ENCODE measurements around the gene ELK4. TPM values are rescaled to one million over a fixed set of nuclear protein-coding genes. Genes with fewer than 3 reads are reported as not detected.
A peak's percentile ranks its signal among the peaks of the same experiment; 100 is the strongest.

The ELK4 gene
- total and polyA plus RNA-seq, 2 of the 4 experiments (the other 2 are of a cell fraction) = 4.6 to 11.3 TPM

GRCh38 chr1:205600085-205600484, 31.7 kb downstream of the ELK4 start:
- Histone ChIP-seq H3K9ac (ENCODE audit: low read depth, low read length) (0 out of 2 replicates have a peak overlapping the region, but pooled peaks have one; percentile 3), H2BK120ac (ENCODE audit: low read depth, low read length) (peak overlapping the region; percentile 65; the same call in 1 of the 2 replicates), H2BK20ac (ENCODE audit: low read depth, low read length) (peak overlapping the region; percentile 40), H3K27me3 (ENCODE audit: control insufficient read depth, insufficient read depth, low read length) (no peaks in the 10 kb centered on the region), H4K8ac (ENCODE audit: low read depth in 2 of 2, low read length in 2 of 2) (0 out of 4 replicates have a peak overlapping the region, but pooled peaks have one; percentile 3 to 88), H2BK15ac (ENCODE audit: low read depth, low read length) (peak overlapping the region; percentile 2; the same call in 1 of the 3 replicates), H3K18ac (ENCODE audit: low read depth, low read length) (0 out of 2 replicates have a peak overlapping the region, but pooled peaks have one; percentile 22), H3K79me1 (ENCODE audit: low read depth in 1 of 2, low read length in 2 of 2) (peaks cover 1 to 36% of the 10 kb centered on the region in 2 experiments; a peak in 2 of 4 replicates), H3K56ac (ENCODE audit: extremely low read depth, insufficient read depth, low read length) (no peak overlapping the region), H3K4ac (ENCODE audit: low read depth, low read length) (peak overlapping the region; percentile 76), H2AFZ (replicated peaks; ENCODE audit: low read length, poor library complexity) (no peak overlapping the region), H3K23ac (ENCODE audit: low read depth, low read length) (0 out of 2 replicates have a peak overlapping the region, but pooled peaks have one; percentile 42), H3K14ac (replicated peaks; ENCODE audit: low read depth, low read length) (peak overlapping the region; percentile 50), H3K9me3 (ENCODE audit: control insufficient read depth, insufficient read depth, low read length) (no peaks in the 10 kb centered on the region), H4K91ac (ENCODE audit: insufficient read depth, low read depth, low read length) (peak overlapping the region; percentile 80; the same call in 1 of the 2 replicates), H2AK5ac (ENCODE audit: low read depth, low read length) (peak overlapping the region; percentile 62; the same call in 1 of the 2 replicates), H3K36me3 (ENCODE audit: control insufficient read depth, insufficient read depth, low read length) (peaks cover 2% of the 10 kb centered on the region), H3K4me1 (ENCODE audit: control insufficient read depth, insufficient read depth, low read length) (peaks cover 18% of the 10 kb centered on the region), H2BK5ac (ENCODE audit: low read depth, low read length, poor library complexity, severe bottlenecking) (peak overlapping the region; percentile 7), H3K4me2 (ENCODE audit: low read depth, low read length) (peak overlapping the region; percentile 20; the same call in 1 of the 2 replicates), H3K27ac (ENCODE audit: insufficient read depth, low read length) (peak overlapping the region; percentile 53; the same call in 1 of the 2 replicates), H3K4me3 (ENCODE audit: insufficient read depth, low read depth, low read length) (no peak overlapping the region), H4K5ac (ENCODE audit: low read depth, low read length) (no peak overlapping the region), H4K20me1 (ENCODE audit: insufficient read depth, low read length) (0 out of 2 replicates have a peak, but pooled peaks cover 2% of the 10 kb centered on the region), H2AK9ac (replicated peaks; ENCODE audit: low read depth, low read length, poor library complexity) (no peak overlapping the region), H3K9me1 (ENCODE audit: insufficient read depth, low read length) (peaks cover 33% of the 10 kb centered on the region)
- TF ChIP-seq CHD1 (IDR thresholded peaks at IDR 0.05; ENCODE audit: low read depth, low read length) (no peak), RAD21 (IDR thresholded peaks at IDR 0.05; ENCODE audit: low read length) (no peak; the same call in 1 of the 2 replicates), POLR2A (IDR thresholded peaks at IDR 0.05; ENCODE audit: low read depth, low read length) (peak; percentile 45; the same call in 1 of the 2 replicates), CTCF (conservative IDR thresholded peaks at IDR 0.05; ENCODE audit: low read depth, low read length) (peak; percentile 43), FOS (IDR thresholded peaks at IDR 0.05; ENCODE audit: low read depth, low read length) (no peak; the same call in 1 of the 2 replicates), USF2 (IDR thresholded peaks at IDR 0.05; ENCODE audit: low read depth, low read length) (no peak), SMC3 (IDR thresholded peaks at IDR 0.05; ENCODE audit: low read depth, low read length) (peak; percentile 15; the same call in 1 of the 2 replicates)
- BruUV-seq (replicated peaks) = no TSS peak
- dilution Hi-C loops (cut with HindIII; ENCODE audit: low sequenced_read_pairs, unreplicated experiment) (no loop called here), intact Hi-C loops (cut with micrococcal nuclease) (no loop called here), in situ Hi-C loops (cut with MboI; ENCODE audit: low sequenced_read_pairs) (no loop called here)
- CTCF ChIA-PET = interaction anchor here (0.6 to 1.5 kb wide), 4 partner anchors 8 to 75 kb away, joined by 3 to 5 read pairs (median 4); no protein-coding TSS in a partner anchor
- DNase-seq (peak; percentile 81), ATAC-seq (ENCODE audit: low read depth) (peak; percentile 65)
- POLR2A ChIA-PET (ENCODE audit: unreplicated experiment) = no interaction called here
- 0% methylated on average over 1 of the region's 1 CpG; no CpG with 5 or more reads in 1 of the 2 experiments for WGBS, 2 experiments (ENCODE audit: extremely low coverage in 2 of 2, insufficient read length in 1 of 2)
